ENCODE data around the gene KAZN.

The KAZN gene

DNA sequence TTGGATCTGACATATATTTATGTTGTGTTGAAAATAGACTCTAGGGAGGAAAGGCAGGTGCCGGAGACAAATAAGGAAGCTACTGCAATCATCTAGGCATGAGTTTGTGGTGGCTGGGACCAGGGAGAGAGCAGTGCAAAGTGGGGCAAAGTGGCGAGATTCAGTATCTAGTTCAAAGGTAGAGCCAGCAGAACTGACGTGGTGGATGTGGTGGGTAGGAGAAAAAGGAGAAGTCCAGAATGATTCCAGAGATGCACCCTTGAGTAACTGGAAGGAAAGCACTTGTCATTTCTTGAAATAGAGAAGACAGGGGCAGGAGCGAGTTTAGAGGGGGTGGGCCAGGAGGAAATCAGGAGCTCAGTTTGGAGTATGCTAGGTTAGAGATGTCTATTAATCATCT lies 275.2 kb downstream of the KAZN start:
- DNase-seq (ENCODE audit: low read depth): no peak
- TF ChIP-seq, protein P1, sequence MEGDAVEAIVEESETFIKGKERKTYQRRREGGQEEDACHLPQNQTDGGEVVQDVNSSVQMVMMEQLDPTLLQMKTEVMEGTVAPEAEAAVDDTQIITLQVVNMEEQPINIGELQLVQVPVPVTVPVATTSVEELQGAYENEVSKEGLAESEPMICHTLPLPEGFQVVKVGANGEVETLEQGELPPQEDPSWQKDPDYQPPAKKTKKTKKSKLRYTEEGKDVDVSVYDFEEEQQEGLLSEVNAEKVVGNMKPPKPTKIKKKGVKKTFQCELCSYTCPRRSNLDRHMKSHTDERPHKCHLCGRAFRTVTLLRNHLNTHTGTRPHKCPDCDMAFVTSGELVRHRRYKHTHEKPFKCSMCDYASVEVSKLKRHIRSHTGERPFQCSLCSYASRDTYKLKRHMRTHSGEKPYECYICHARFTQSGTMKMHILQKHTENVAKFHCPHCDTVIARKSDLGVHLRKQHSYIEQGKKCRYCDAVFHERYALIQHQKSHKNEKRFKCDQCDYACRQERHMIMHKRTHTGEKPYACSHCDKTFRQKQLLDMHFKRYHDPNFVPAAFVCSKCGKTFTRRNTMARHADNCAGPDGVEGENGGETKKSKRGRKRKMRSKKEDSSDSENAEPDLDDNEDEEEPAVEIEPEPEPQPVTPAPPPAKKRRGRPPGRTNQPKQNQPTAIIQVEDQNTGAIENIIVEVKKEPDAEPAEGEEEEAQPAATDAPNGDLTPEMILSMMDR (IDR thresholded peaks at IDR 0.05; ENCODE audit: low read depth, low read length, missing control alignments): no peak
- H3K4me3 ChIP-seq (ENCODE audit: low read depth, low read length): no peak overlapping the region

DNA sequence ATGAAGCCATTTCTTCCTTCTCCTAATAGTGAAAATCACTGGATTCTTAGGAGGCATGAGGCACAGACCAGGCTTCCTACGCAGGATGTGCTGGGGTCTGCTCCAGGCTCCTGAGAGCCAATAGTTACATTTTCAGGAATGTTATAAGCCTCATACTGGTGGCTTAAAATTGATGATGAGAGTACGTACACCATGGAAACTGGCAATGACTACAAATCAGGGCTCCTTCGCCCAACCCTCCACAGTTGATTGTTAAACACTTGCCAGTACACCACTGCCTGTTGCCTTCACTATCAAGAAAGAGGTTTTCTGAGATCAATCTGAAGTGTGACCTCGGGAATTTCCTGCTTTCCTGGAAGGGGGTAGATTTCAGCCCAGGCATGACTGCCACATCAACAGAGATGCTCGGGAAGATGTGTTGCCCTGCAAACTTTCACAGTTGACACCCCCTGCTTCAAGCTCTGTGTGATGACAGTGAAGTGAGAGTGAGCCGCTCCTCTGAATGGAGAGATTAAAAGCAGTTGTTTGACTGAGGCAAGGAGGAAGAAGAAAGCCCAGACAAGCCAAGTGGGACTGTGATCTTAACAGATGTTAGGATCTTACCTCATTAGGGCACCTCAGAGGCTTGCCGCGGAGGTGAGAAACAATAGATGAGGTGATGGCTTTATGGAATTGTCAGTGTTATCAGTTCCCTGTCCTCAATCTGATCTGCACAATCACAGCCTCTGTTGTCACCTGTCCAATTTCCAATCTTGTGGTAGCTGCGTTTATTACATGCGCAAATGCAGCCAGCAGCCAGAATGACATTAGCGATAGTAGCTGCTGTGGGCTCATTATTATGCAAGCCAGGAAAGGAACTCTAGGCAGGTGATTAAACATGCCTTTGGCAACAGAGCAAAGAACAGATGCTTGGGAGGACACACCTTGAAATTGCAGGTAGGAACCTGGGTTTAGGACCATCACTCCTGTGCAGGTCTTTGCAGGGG lies 277.3 kb downstream of the KAZN start:
- DNase-seq (ENCODE audit: low read depth): no peak
- TF ChIP-seq, protein P1 (IDR thresholded peaks at IDR 0.05; ENCODE audit: low read depth, low read length, missing control alignments): no peak
- no peak overlapping the region for H3K4me3 ChIP-seq (ENCODE audit: low read depth, low read length)

DNA sequence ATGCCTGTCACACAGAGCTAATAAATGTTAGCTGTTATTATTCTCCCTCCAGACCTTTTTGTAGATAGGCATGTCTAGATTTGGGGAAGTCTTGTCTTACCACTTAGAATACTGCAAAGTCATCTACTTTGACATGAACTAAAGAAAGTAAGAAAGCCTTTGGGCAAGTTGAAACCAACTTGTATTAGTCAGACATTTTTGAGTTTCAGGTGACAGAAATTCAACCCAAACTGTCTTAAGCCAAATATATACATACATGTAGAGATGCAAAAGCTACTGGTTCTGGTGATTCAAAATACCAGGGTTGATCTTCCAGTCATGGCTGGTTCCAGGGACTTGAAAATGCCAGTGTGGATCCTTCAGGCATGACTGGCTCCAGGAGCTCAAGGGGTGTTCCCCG lies 278.3 kb downstream of the KAZN start:
- TF ChIP-seq, protein P1 (IDR thresholded peaks at IDR 0.05; ENCODE audit: low read depth, low read length, missing control alignments): no peak
- DNase-seq (ENCODE audit: low read depth): no peak
- H3K4me3 ChIP-seq (ENCODE audit: low read depth, low read length): no peak overlapping the region

- TF ChIP-seq, protein P1 (IDR thresholded peaks at IDR 0.05; ENCODE audit: low read depth, low read length, missing control alignments): no peak
- no peak for DNase-seq (ENCODE audit: low read depth)
- H3K4me3 ChIP-seq (ENCODE audit: low read depth, low read length): no peak overlapping the region
Measured at GRCh38 chr1:14877224-14877623, 278.7 kb downstream of the KAZN start.

- DNase-seq (ENCODE audit: low read depth): no peak
- H3K4me3 ChIP-seq (ENCODE audit: low read depth, low read length): no peak overlapping the region
- TF ChIP-seq, protein P1 (IDR thresholded peaks at IDR 0.05; ENCODE audit: low read depth, low read length, missing control alignments): no peak
Measured at GRCh38 chr1:14878124-14878523, 279.6 kb downstream of the KAZN start.

- TF ChIP-seq, protein P1 (IDR thresholded peaks at IDR 0.05; ENCODE audit: low read depth, low read length, missing control alignments): no peak
- H3K4me3 ChIP-seq (ENCODE audit: low read depth, low read length): no peak overlapping the region
- DNase-seq (ENCODE audit: low read depth): no peak
Measured at GRCh38 chr1:14878951-14879350, 280.5 kb downstream of the KAZN start.

Data from GM12864 (cell line).